ENCODE data around the gene ST6GALNAC2. TPM values are rescaled to one million over a fixed set of nuclear protein-coding genes. Genes with fewer than 3 reads are reported as not detected.

The ST6GALNAC2 gene
- total and polyA plus RNA-seq, 2 experiments from 2014 or later, result 0.31 TPM; not detected in 1

DNA sequence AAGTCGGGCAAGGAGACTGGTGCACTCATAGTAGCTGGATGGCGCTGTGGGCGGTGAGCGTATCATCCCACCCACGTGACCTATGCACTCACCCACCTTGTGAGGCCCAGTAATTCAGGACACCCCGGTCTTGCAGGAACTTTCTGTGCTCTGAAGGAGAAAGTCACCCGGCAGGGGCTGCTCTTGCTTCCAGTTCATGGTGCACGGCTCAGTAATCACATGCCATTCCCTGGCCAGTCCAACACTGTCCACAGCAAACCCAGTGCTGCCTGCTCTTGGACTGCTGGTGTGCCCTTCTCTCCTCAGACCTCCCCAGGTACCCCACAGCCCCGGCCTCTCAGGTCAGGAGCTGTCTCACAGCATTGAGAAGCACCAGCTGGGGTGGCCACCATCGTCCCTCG lies 68.0 kb downstream of the ST6GALNAC2 start:
- H3K4me3 Mint-ChIP-seq, result no peak overlapping the region
- H3K4me2 ChIP-seq, result no peak overlapping the region
- no peak for ATAC-seq
- no peaks in the 10 kb centered on the region for H3K79me2 ChIP-seq (replicated peaks; ENCODE audit: insufficient read depth)
- no peaks in the 10 kb centered on the region for H3F3A ChIP-seq (replicated peaks; ENCODE audit: low read depth)
- H3K27ac Mint-ChIP-seq, result no peak overlapping the region
- peaks cover 9% of the 10 kb centered on the region for H3K4me1 Mint-ChIP-seq
- TF ChIP-seq CREB1 (CRISPR knock-in tag; IDR thresholded peaks at IDR 0.05; ENCODE audit: low read depth) (no peak), EZH2 (IDR thresholded peaks at IDR 0.05; ENCODE audit: low read depth, unreplicated experiment) (no peak), ZNF331 (CRISPR knock-in tag; IDR thresholded peaks at IDR 0.05; ENCODE audit: low read depth) (no peak), ZNF114 (CRISPR knock-in tag; IDR thresholded peaks at IDR 0.05) (no peak), JUNB (IDR thresholded peaks at IDR 0.05; ENCODE audit: unreplicated experiment) (no peak), EZH2phosphoT487 (IDR thresholded peaks at IDR 0.05; ENCODE audit: unreplicated experiment) (no peak), POLR2AphosphoS5 (IDR thresholded peaks at IDR 0.05; ENCODE audit: low read depth) (no peak), NANOG (IDR thresholded peaks at IDR 0.05; ENCODE audit: borderline replicate concordance) (no peak), STAT1 (IDR thresholded peaks at IDR 0.05; ENCODE audit: unreplicated experiment) (no peak)
- TF ChIP-seq, protein P1, sequence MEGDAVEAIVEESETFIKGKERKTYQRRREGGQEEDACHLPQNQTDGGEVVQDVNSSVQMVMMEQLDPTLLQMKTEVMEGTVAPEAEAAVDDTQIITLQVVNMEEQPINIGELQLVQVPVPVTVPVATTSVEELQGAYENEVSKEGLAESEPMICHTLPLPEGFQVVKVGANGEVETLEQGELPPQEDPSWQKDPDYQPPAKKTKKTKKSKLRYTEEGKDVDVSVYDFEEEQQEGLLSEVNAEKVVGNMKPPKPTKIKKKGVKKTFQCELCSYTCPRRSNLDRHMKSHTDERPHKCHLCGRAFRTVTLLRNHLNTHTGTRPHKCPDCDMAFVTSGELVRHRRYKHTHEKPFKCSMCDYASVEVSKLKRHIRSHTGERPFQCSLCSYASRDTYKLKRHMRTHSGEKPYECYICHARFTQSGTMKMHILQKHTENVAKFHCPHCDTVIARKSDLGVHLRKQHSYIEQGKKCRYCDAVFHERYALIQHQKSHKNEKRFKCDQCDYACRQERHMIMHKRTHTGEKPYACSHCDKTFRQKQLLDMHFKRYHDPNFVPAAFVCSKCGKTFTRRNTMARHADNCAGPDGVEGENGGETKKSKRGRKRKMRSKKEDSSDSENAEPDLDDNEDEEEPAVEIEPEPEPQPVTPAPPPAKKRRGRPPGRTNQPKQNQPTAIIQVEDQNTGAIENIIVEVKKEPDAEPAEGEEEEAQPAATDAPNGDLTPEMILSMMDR (conservative IDR thresholded peaks at IDR 0.05; ENCODE audit: low read depth in 2 of 2), result no peak
- TF ChIP-seq, protein P2, sequence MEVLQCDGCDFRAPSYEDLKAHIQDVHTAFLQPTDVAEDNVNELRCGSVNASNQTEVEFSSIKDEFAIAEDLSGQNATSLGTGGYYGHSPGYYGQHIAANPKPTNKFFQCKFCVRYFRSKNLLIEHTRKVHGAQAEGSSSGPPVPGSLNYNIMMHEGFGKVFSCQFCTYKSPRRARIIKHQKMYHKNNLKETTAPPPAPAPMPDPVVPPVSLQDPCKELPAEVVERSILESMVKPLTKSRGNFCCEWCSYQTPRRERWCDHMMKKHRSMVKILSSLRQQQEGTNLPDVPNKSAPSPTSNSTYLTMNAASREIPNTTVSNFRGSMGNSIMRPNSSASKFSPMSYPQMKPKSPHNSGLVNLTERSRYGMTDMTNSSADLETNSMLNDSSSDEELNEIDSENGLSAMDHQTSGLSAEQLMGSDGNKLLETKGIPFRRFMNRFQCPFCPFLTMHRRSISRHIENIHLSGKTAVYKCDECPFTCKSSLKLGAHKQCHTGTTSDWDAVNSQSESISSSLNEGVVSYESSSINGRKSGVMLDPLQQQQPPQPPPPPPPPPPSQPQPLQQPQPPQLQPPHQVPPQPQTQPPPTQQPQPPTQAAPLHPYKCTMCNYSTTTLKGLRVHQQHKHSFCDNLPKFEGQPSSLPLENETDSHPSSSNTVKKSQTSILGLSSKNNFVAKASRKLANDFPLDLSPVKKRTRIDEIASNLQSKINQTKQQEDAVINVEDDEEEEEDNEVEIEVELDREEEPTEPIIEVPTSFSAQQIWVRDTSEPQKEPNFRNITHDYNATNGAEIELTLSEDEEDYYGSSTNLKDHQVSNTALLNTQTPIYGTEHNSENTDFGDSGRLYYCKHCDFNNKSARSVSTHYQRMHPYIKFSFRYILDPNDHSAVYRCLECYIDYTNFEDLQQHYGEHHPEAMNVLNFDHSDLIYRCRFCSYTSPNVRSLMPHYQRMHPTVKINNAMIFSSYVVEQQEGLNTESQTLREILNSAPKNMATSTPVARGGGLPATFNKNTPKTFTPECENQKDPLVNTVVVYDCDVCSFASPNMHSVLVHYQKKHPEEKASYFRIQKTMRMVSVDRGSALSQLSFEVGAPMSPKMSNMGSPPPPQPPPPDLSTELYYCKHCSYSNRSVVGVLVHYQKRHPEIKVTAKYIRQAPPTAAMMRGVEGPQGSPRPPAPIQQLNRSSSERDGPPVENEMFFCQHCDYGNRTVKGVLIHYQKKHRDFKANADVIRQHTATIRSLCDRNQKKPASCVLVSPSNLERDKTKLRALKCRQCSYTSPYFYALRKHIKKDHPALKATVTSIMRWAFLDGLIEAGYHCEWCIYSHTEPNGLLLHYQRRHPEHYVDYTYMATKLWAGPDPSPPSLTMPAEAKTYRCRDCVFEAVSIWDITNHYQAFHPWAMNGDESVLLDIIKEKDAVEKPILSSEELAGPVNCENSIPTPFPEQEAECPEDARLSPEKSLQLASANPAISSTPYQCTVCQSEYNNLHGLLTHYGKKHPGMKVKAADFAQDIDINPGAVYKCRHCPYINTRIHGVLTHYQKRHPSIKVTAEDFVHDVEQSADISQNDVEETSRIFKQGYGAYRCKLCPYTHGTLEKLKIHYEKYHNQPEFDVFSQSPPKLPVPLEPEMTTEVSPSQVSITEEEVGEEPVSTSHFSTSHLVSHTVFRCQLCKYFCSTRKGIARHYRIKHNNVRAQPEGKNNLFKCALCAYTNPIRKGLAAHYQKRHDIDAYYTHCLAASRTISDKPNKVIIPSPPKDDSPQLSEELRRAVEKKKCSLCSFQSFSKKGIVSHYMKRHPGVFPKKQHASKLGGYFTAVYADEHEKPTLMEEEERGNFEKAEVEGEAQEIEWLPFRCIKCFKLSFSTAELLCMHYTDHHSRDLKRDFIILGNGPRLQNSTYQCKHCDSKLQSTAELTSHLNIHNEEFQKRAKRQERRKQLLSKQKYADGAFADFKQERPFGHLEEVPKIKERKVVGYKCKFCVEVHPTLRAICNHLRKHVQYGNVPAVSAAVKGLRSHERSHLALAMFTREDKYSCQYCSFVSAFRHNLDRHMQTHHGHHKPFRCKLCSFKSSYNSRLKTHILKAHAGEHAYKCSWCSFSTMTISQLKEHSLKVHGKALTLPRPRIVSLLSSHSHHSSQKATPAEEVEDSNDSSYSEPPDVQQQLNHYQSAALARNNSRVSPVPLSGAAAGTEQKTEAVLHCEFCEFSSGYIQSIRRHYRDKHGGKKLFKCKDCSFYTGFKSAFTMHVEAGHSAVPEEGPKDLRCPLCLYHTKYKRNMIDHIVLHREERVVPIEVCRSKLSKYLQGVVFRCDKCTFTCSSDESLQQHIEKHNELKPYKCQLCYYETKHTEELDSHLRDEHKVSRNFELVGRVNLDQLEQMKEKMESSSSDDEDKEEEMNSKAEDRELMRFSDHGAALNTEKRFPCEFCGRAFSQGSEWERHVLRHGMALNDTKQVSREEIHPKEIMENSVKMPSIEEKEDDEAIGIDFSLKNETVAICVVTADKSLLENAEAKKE (CRISPR knock-in tag; IDR thresholded peaks at IDR 0.05), result no peak
- TF ChIP-seq, protein P3, sequence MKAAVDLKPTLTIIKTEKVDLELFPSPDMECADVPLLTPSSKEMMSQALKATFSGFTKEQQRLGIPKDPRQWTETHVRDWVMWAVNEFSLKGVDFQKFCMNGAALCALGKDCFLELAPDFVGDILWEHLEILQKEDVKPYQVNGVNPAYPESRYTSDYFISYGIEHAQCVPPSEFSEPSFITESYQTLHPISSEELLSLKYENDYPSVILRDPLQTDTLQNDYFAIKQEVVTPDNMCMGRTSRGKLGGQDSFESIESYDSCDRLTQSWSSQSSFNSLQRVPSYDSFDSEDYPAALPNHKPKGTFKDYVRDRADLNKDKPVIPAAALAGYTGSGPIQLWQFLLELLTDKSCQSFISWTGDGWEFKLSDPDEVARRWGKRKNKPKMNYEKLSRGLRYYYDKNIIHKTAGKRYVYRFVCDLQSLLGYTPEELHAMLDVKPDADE (IDR thresholded peaks at IDR 0.05), result no peak
- TF ChIP-seq, protein P4, sequence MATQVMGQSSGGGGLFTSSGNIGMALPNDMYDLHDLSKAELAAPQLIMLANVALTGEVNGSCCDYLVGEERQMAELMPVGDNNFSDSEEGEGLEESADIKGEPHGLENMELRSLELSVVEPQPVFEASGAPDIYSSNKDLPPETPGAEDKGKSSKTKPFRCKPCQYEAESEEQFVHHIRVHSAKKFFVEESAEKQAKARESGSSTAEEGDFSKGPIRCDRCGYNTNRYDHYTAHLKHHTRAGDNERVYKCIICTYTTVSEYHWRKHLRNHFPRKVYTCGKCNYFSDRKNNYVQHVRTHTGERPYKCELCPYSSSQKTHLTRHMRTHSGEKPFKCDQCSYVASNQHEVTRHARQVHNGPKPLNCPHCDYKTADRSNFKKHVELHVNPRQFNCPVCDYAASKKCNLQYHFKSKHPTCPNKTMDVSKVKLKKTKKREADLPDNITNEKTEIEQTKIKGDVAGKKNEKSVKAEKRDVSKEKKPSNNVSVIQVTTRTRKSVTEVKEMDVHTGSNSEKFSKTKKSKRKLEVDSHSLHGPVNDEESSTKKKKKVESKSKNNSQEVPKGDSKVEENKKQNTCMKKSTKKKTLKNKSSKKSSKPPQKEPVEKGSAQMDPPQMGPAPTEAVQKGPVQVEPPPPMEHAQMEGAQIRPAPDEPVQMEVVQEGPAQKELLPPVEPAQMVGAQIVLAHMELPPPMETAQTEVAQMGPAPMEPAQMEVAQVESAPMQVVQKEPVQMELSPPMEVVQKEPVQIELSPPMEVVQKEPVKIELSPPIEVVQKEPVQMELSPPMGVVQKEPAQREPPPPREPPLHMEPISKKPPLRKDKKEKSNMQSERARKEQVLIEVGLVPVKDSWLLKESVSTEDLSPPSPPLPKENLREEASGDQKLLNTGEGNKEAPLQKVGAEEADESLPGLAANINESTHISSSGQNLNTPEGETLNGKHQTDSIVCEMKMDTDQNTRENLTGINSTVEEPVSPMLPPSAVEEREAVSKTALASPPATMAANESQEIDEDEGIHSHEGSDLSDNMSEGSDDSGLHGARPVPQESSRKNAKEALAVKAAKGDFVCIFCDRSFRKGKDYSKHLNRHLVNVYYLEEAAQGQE (IDR thresholded peaks at IDR 0.05; ENCODE audit: unreplicated experiment), result no peak
- no peak for DNase-seq (ENCODE audit: low spot score)
- H3K36me3 Mint-ChIP-seq (ENCODE audit: low read depth), result no peaks in the 10 kb centered on the region
- no peak overlapping the region for H3K27ac ChIP-seq (ENCODE audit: low read depth)
- H2AFZ ChIP-seq, result no peak overlapping the region
- H3K9me3 Mint-ChIP-seq, result peaks cover 3% of the 10 kb centered on the region; the same call in 1 of the 3 replicates
- no peaks in the 10 kb centered on the region for H4K20me1 ChIP-seq (replicated peaks; ENCODE audit: insufficient read depth)
- peaks cover 10% of the 10 kb centered on the region for H3K27me3 Mint-ChIP-seq (ENCODE audit: insufficient read depth, low read depth, poor library complexity)
- H3K4me3 ChIP-seq, result no peak overlapping the region
- H3K9me2 ChIP-seq (ENCODE audit: insufficient read depth), result peaks cover 2% of the 10 kb centered on the region; the same call in 1 of the 2 replicates
- H3K4me1 ChIP-seq (ENCODE audit: insufficient read depth), result no peaks in the 10 kb centered on the region
- no peaks in the 10 kb centered on the region for H3K27me3 ChIP-seq (ENCODE audit: insufficient read depth)
- H3K36me3 ChIP-seq (ENCODE audit: insufficient read depth), result no peaks in the 10 kb centered on the region

Measured in GM23338 (cell line).